ENCODE results near the gene SEMA3E. TPM values are rescaled to one million over a fixed set of nuclear protein-coding genes. Genes with fewer than 3 reads are reported as not detected.
"Not testable (repeated sequence)": the region's sequence is repeated elsewhere in the genome, so short reads cannot be mapped to it uniquely, and the experiment has no call there.

SEMA3E gene
- total RNA-seq, 4 donors from 2014 or later: 10.1 to 29.2 (median 15.8) TPM

DNA sequence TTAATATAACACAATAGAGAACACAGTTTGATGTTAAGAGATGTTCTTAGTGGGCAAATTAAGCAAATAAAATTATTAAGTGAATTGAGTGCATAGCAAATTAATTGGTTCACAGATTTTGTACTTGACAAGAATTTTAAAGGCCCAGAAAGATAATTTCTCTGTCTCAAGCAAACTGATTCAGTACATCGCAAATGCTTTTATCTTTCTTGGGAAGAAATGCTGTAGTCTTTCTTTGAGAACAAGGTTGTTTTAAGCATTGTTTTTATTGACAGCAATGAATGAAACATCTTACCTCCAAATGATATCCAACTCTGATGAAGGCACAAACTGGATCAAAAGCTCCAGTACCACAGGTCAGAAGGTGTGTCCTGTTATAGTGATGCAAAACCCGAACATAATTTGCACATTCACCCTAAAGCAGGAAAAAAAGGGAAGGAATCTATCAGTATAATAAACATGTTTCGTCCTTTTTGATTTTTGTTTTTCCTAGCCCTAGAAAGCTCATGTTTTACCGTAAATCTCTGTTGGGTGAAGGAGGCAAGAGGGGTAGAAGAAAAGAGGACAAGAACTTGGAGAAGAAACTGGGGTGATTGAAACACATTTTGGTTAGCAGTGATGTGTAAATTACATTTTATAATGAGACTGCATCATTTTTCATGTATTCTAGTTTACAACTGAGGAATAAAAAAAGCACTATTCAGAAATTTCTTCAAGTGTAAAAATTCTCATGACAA is 182.6 kb downstream of the SEMA3E start:
- DNase-seq (ENCODE audit: extremely low spot score): no peak
- intact Hi-C loops (cut with DNase I): no loop called here
- 88% methylated on average over 4 of the region's 4 CpGs for WGBS
- Histone ChIP-seq H3K36me3 (no peaks in the 10 kb centered on the region), H3K9me3 (no peaks in the 10 kb centered on the region), H3K4me3 (no peak overlapping the region), H3K27ac (replicated peaks in 1 of 4) (no peak overlapping the region), H3K4me1 (peaks cover 3 to 10% (median 6%) of the 10 kb centered on the region in 4 donors), H3K27me3 (no peaks in the 10 kb centered on the region)
- no peak for TF ChIP-seq POLR2AphosphoS5 (IDR thresholded peaks at IDR 0.05)
- no peak for TF ChIP-seq EP300 (IDR thresholded peaks at IDR 0.05)
- no peak for TF ChIP-seq CTCF (IDR thresholded peaks at IDR 0.05)
- no peak for TF ChIP-seq POLR2A (IDR thresholded peaks at IDR 0.05; ENCODE audit: low read depth)

GRCh38 chr7:83465643-83466042 is 183.3 kb downstream of the SEMA3E start:
- H3K4me3 ChIP-seq: no peak overlapping the region
- TF ChIP-seq CTCF (IDR thresholded peaks at IDR 0.05): no peak
- TF ChIP-seq EP300 (IDR thresholded peaks at IDR 0.05): no peak
- no peak for TF ChIP-seq POLR2A (IDR thresholded peaks at IDR 0.05; ENCODE audit: low read depth)
- no peak for TF ChIP-seq POLR2AphosphoS5 (IDR thresholded peaks at IDR 0.05)
- peaks cover 3 to 10% (median 6%) of the 10 kb centered on the region in 4 donors for H3K4me1 ChIP-seq
- H3K27ac ChIP-seq (replicated peaks in 1 of 4): no peak overlapping the region
- no peaks in the 10 kb centered on the region for H3K9me3 ChIP-seq
- DNase-seq (ENCODE audit: extremely low spot score): no peak
- H3K27me3 ChIP-seq: no peaks in the 10 kb centered on the region
- H3K36me3 ChIP-seq: no peaks in the 10 kb centered on the region
- WGBS: 94% methylated on average over 4 of the region's 4 CpGs
- intact Hi-C loops (cut with DNase I): no loop called here

- intact Hi-C loops (cut with DNase I); H3K4me3 ChIP-seq; H3K27me3 ChIP-seq; H3K4me1 ChIP-seq; H3K9me3 ChIP-seq; H3K36me3 ChIP-seq; H3K27ac ChIP-seq (replicated peaks in 1 of 4); DNase-seq (ENCODE audit: extremely low spot score): not testable (repeated sequence)
- 88% methylated on average over 15 of the region's 15 CpGs for WGBS
Observed at GRCh38 chr7:83461820-83462219, 187.1 kb downstream of the SEMA3E start.

GRCh38 chr7:83459930-83460653 is 188.8 kb downstream of the SEMA3E start:
- H3K4me3 ChIP-seq; H3K4me1 ChIP-seq; H3K27me3 ChIP-seq; H3K9me3 ChIP-seq; H3K36me3 ChIP-seq; DNase-seq (ENCODE audit: extremely low spot score); intact Hi-C loops (cut with DNase I); H3K27ac ChIP-seq (replicated peaks in 1 of 4): not testable (repeated sequence)
- WGBS: 69% methylated on average over 18 of the region's 18 CpGs

DNA sequence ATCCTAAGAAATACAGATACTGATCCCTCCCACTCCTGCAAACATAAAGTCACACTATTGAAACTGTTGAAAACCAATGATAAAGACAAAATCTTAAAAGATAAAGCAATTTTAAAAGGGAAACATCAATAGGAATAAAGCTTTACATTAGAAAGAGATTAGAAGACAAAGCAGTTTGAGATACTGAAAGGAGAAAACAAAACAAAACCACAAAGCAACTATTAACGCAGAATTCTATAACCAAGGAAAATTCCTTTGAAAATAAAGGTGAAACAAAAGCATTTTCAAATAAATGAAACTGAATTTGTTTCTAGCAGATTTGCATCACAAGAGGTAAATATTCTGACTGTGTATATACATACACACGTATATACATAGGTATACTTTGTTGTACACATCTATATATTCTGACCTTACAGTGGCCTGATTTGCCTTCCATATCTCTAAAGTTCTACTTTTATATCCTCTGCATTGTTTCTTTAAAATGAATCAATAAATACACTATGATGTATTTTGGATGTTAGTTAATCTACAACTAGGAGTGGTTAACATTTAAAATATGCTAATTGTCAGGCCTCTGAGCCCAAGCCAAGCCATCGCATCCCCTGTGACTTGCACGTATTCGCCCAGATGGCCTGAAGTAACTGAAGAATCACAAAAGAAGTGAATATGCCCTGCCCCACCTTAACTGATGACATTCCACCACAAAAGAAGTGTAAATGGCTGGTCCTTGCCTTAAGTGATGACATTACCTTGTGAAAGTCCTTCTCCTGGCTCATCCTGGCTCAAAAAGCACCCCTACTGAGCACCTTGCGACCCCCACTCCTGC is 189.6 kb downstream of the SEMA3E start:
- H3K36me3 ChIP-seq; H3K9me3 ChIP-seq; H3K27me3 ChIP-seq; H3K4me1 ChIP-seq; intact Hi-C loops (cut with DNase I); H3K4me3 ChIP-seq; DNase-seq (ENCODE audit: extremely low spot score); H3K27ac ChIP-seq (replicated peaks in 1 of 4): not testable (repeated sequence)
- 87% methylated on average over 6 of the region's 6 CpGs for WGBS
